Mucosa of descending colon (tissue), 3 donors: ENCODE data around the gene CC2D1A. TPM values are rescaled to one million over a fixed set of nuclear protein-coding genes. Genes with fewer than 3 reads are reported as not detected.

Source experiments
- ATAC-seq: fragments of 200-7000 bp; cut with Tn5 transposase; one replicate; pipeline ENCODE4 v1.9.1; 2020; ENCODE audit warnings: mild to moderate bottlenecking, moderate library complexity
- DNase-seq, 3 donors: peaks; one replicate each; pipeline ENCODE4 v3.0.0-alpha.2; 2020
- H3K36me3 ChIP-seq: fragments of 200-600 bp; one replicate; pipeline ENCODE4 v1.8.0; 2021; ENCODE audit warnings: low read depth, mild to moderate bottlenecking
- H3K4me1 ChIP-seq: fragments of 200-600 bp; one replicate; pipeline ENCODE4 v1.8.0; 2021; ENCODE audit warnings: low read depth, mild to moderate bottlenecking
- H3K4me3 ChIP-seq: fragments of 200-600 bp; one replicate; pipeline ENCODE4 v1.8.0; 2021; ENCODE audit warnings: mild to moderate bottlenecking
- H3K9me3 ChIP-seq: fragments of 200-600 bp; one replicate; pipeline ENCODE4 v1.8.0; 2021; ENCODE audit warnings: mild to moderate bottlenecking
- CTCF ChIP-seq: fragments of 200-600 bp; IDR thresholded peaks from one replicate; pipeline ENCODE4 v1.8.0; 2022; ENCODE audit warnings: antibody characterized with exemption, mild to moderate bottlenecking
- intact Hi-C, 2 donors: fragments of 100-400 bp; cut with DNase I in 1 of 2; cut with micrococcal nuclease in 1 of 2; formaldehyde crosslinking; loops; one replicate each; pipeline versions ENCODE4 v1.11.0 to v1.11.1; 2022; cut with DNase I, micrococcal nuclease
- total RNA-seq, 3 donors: library from RNA; stranded (reverse); fragmentation: NEBNext Ultra II Directional in 2 of 3; extraction: Animal tissue kit (Norgen Biotek cat#: 25700) in 2 of 3; gene quantifications; one replicate each; pipeline versions ENCODE4 v1.2.1 to v1.2.4, GENCODE V29; 2021 to 2023
- donor health status: DM: no; HTN: no; CAD: no; lungs with moderate emphysema.
- donor health status: DM: no; HTN: no; CAD: no.
- donor health status: DM: no; HTN: yes; CAD: no.

Gene CC2D1A
- total RNA-seq, 3 donors from 2014 or later, result 68.4 to 118 (median 101) TPM

- no peak for TF ChIP-seq CTCF
- H3K36me3 ChIP-seq, result no peaks in the 10 kb centered on the region
- intact Hi-C loops, result no loop called here
Measured at GRCh38 chr19:13929340-13929739, 23.3 kb downstream of the CC2D1A start.

GRCh38 chr19:13929956-13930355 lies 24.0 kb downstream of the CC2D1A start:
- Histone ChIP-seq H3K4me3 (no peak overlapping the region), H3K4me1 (peaks cover 4% of the 10 kb centered on the region), H3K9me3 (no peaks in the 10 kb centered on the region), H3K36me3 (no peaks in the 10 kb centered on the region)
- TF ChIP-seq CTCF, result no peak
- no peak for DNase-seq
- ATAC-seq, result no peak
- intact Hi-C loops, result no loop called here

More at GRCh38 chr19:13929340-13929739, 23.3 kb downstream of the CC2D1A start:
- Histone ChIP-seq H3K4me3 (no peak overlapping the region), H3K4me1 (peaks cover 3% of the 10 kb centered on the region), H3K9me3 (no peaks in the 10 kb centered on the region)
- DNase-seq, result no peak
- ATAC-seq, result no peak

GRCh38 chr19:13930402-13930801 lies 24.4 kb downstream of the CC2D1A start:
- DNase-seq (no peak), ATAC-seq (no peak)
- Histone ChIP-seq H3K4me3 (no peak overlapping the region), H3K36me3 (no peaks in the 10 kb centered on the region), H3K4me1 (peaks cover 4% of the 10 kb centered on the region), H3K9me3 (no peaks in the 10 kb centered on the region)
- no peak for TF ChIP-seq CTCF
- intact Hi-C loops, result no loop called here

GRCh38 chr19:13931391-13932148 lies 25.6 kb downstream of the CC2D1A start:
- H3K4me1 ChIP-seq, result peaks cover 4% of the 10 kb centered on the region
- no peak overlapping the region for H3K4me3 ChIP-seq
- no peak for TF ChIP-seq CTCF
- no peaks in the 10 kb centered on the region for H3K36me3 ChIP-seq
- no peaks in the 10 kb centered on the region for H3K9me3 ChIP-seq
- DNase-seq (no peak), ATAC-seq (no peak)
- intact Hi-C loops, result no loop called here

GRCh38 chr19:13932149-13932637 lies 26.2 kb downstream of the CC2D1A start:
- Histone ChIP-seq H3K9me3 (no peaks in the 10 kb centered on the region), H3K4me1 (peaks cover 4% of the 10 kb centered on the region), H3K36me3 (no peaks in the 10 kb centered on the region), H3K4me3 (no peak overlapping the region)
- intact Hi-C loops, result no loop called here
- no peak for ATAC-seq
- DNase-seq, result no peak
- no peak for TF ChIP-seq CTCF
